HEK293 (cell line): ENCODE data around the gene CLIP4.

ENCODE experiments used
- CTCF ChIA-PET: fragments of 350-600 bp; formaldehyde crosslinking; extraction: SDS; loops from one replicate; lab custom pipeline; 2021; ENCODE audit warnings: antibody characterized with exemption; lab: Yijun Ruan, JAX
- POLR2A ChIA-PET: fragments of 300-600 bp; formaldehyde crosslinking; extraction: SDS; loops from one replicate; lab custom pipeline; 2020; ENCODE audit warnings: antibody characterized with exemption, inconsistent platforms; lab: Yijun Ruan, JAX
- H3K27ac ChIP-seq: fragments of 200-500 bp; sonication (Bioruptor generic); 2 replicates; pipeline ENCODE4 v1.5.1; 2014; ENCODE audit warnings: low read depth, low read length, control low read depth, inconsistent platforms; ENCODE audit errors: extremely low read depth
- H3K36me3 ChIP-seq, 2 experiments: fragments of 200-500 bp in 1 of 2; sonication (Bioruptor generic) in 1 of 2; 1 replicate in 1 of 2; 2 replicates in 1 of 2; pipeline ENCODE4 v1.5.1; 2014 to 2017; ENCODE audit warnings: inconsistent platforms in 2 of 2, low read length in 2 of 2; ENCODE audit not compliant: control insufficient read depth in 2 of 2, insufficient read depth in 1 of 2
- H3K4me1 ChIP-seq: fragments of 200-500 bp; sonication (Bioruptor generic); 2 replicates; pipeline ENCODE4 v1.5.1; 2014; ENCODE audit warnings: mild to moderate bottlenecking, low read length, inconsistent platforms; ENCODE audit not compliant: control insufficient read depth, insufficient read depth
- H3K4me3 ChIP-seq: 2 replicates; pipeline ENCODE4 v1.5.1; 2011; ENCODE audit warnings: low read depth, mild to moderate bottlenecking, control low read depth, low read length, moderate library complexity
- H3K9me3 ChIP-seq: fragments of 200-500 bp; sonication (Bioruptor generic); 2 replicates; pipeline ENCODE4 v1.5.1; 2014; ENCODE audit warnings: low read depth, low read length, inconsistent platforms; ENCODE audit not compliant: control insufficient read depth, insufficient read depth
- GLI2 ChIP-seq: fragments of 450-650 bp; formaldehyde crosslinking; IDR thresholded peaks from 2 replicates; pipeline ENCODE4; 2017; ENCODE audit warnings: missing biosample characterization, missing genetic modification characterization, low read depth, borderline replicate concordance
- KLF10 ChIP-seq: fragments of 450-650 bp; IDR thresholded peaks from 2 replicates; pipeline ENCODE4 v1.5.1; 2018; ENCODE audit warnings: missing biosample characterization, mild to moderate bottlenecking, missing genetic modification characterization
- OVOL3 ChIP-seq: fragments of 450-650 bp; formaldehyde crosslinking; IDR thresholded peaks from 2 replicates; pipeline ENCODE4 v1.5.1; 2016; ENCODE audit warnings: missing biosample characterization, missing genetic modification characterization
- REPIN1 ChIP-seq: fragments of 450-650 bp; formaldehyde crosslinking; IDR thresholded peaks from 2 replicates; pipeline ENCODE4 v1.5.1; 2017; ENCODE audit warnings: missing biosample characterization, missing genetic modification characterization, low read depth
- SALL2 ChIP-seq: fragments of 450-650 bp; formaldehyde crosslinking; IDR thresholded peaks from 2 replicates; pipeline ENCODE4 v1.5.0; 2017; ENCODE audit warnings: missing biosample characterization, mild to moderate bottlenecking, missing genetic modification characterization, borderline replicate concordance
- SP3 ChIP-seq: fragments of 450-650 bp; formaldehyde crosslinking; IDR thresholded peaks from 2 replicates; pipeline ENCODE4 v1.5.1; 2016; ENCODE audit warnings: missing biosample characterization, missing genetic modification characterization
- WT1 ChIP-seq: fragments of 450-650 bp; formaldehyde crosslinking; IDR thresholded peaks from 2 replicates; pipeline ENCODE4 v1.5.1; 2016; ENCODE audit warnings: missing biosample characterization, missing genetic modification characterization
- ZFP3 ChIP-seq: fragments of 450-650 bp; formaldehyde crosslinking; IDR thresholded peaks from 2 replicates; pipeline ENCODE4 v1.5.1; 2016; ENCODE audit warnings: low read depth, missing biosample characterization, missing genetic modification characterization
- ZIC2 ChIP-seq: fragments of 450-650 bp; formaldehyde crosslinking; IDR thresholded peaks from 2 replicates; pipeline ENCODE4 v1.5.1; 2016; ENCODE audit warnings: missing biosample characterization, missing genetic modification characterization
- ZNF10 ChIP-seq: fragments of 450-650 bp; formaldehyde crosslinking; IDR thresholded peaks from 2 replicates; pipeline ENCODE4 v1.5.1; 2017; ENCODE audit warnings: missing biosample characterization, missing genetic modification characterization
- ZNF112 ChIP-seq: fragments of 450-650 bp; formaldehyde crosslinking; IDR thresholded peaks from 2 replicates; pipeline ENCODE4 v1.5.0; 2017; ENCODE audit warnings: missing biosample characterization, missing genetic modification characterization
- ZNF132 ChIP-seq: fragments of 450-650 bp; formaldehyde crosslinking; IDR thresholded peaks from 2 replicates; pipeline ENCODE4 v1.5.1; 2017; ENCODE audit warnings: missing biosample characterization, missing genetic modification characterization, borderline replicate concordance
- ZNF174 ChIP-seq: fragments of 450-650 bp; formaldehyde crosslinking; IDR thresholded peaks from 2 replicates; pipeline ENCODE4 v1.5.0; 2017; ENCODE audit warnings: missing biosample characterization, mild to moderate bottlenecking, missing genetic modification characterization
- ZNF2 ChIP-seq: fragments of 450-650 bp; formaldehyde crosslinking; IDR thresholded peaks from 2 replicates; pipeline ENCODE4 v1.5.1; 2016; ENCODE audit warnings: missing biosample characterization, missing genetic modification characterization
- ZNF221 ChIP-seq: fragments of 450-650 bp; formaldehyde crosslinking; IDR thresholded peaks from 2 replicates; pipeline ENCODE4 v1.5.1; 2017; ENCODE audit warnings: missing biosample characterization, missing genetic modification characterization, borderline replicate concordance
- ZNF362 ChIP-seq: fragments of 450-650 bp; formaldehyde crosslinking; IDR thresholded peaks from 2 replicates; pipeline ENCODE4 v1.5.1; 2016; ENCODE audit warnings: missing biosample characterization, missing genetic modification characterization
- ZNF398 ChIP-seq: fragments of 450-650 bp; formaldehyde crosslinking; IDR thresholded peaks from 2 replicates; pipeline ENCODE4 v1.5.1; 2017; ENCODE audit warnings: missing biosample characterization, missing genetic modification characterization
- ZNF423 ChIP-seq: fragments of 450-650 bp; formaldehyde crosslinking; IDR thresholded peaks from 2 replicates; pipeline ENCODE4 v1.5.1; 2016; ENCODE audit warnings: missing biosample characterization, missing genetic modification characterization
- ZNF426 ChIP-seq: fragments of 450-650 bp; formaldehyde crosslinking; IDR thresholded peaks from 2 replicates; pipeline ENCODE4 v1.5.1; 2017; ENCODE audit warnings: missing biosample characterization, missing genetic modification characterization, mild to moderate bottlenecking, inconsistent platforms, moderate library complexity
- ZNF433 ChIP-seq: fragments of 450-650 bp; formaldehyde crosslinking; IDR thresholded peaks from 2 replicates; pipeline ENCODE4 v1.5.1; 2016; ENCODE audit warnings: missing biosample characterization, missing genetic modification characterization, low read depth
- ZNF48 ChIP-seq: fragments of 450-650 bp; formaldehyde crosslinking; IDR thresholded peaks from 2 replicates; pipeline ENCODE4 v1.5.1; 2016; ENCODE audit warnings: missing biosample characterization, missing genetic modification characterization
- ZNF514 ChIP-seq: fragments of 450-650 bp; formaldehyde crosslinking; IDR thresholded peaks from 2 replicates; pipeline ENCODE4 v1.5.1; 2016; ENCODE audit warnings: missing biosample characterization, missing genetic modification characterization
- ZNF560 ChIP-seq: fragments of 450-650 bp; formaldehyde crosslinking; IDR thresholded peaks from 2 replicates; pipeline ENCODE4 v1.5.1; 2017; ENCODE audit warnings: missing biosample characterization, missing genetic modification characterization, borderline replicate concordance
- ZNF571 ChIP-seq: fragments of 450-650 bp; formaldehyde crosslinking; IDR thresholded peaks from 2 replicates; pipeline ENCODE4 v1.5.0; 2017; ENCODE audit warnings: missing biosample characterization, missing genetic modification characterization
- ZNF626 ChIP-seq: fragments of 450-650 bp; sonication (Bioruptor Pico); formaldehyde crosslinking; IDR thresholded peaks from 2 replicates; pipeline ENCODE4 v1.5.1; 2018; ENCODE audit warnings: missing biosample characterization, missing genetic modification characterization, inconsistent platforms
- ZNF658 ChIP-seq: fragments of 450-650 bp; formaldehyde crosslinking; IDR thresholded peaks from 2 replicates; pipeline ENCODE4; 2016; ENCODE audit warnings: missing biosample characterization, missing genetic modification characterization
- ZNF701 ChIP-seq: fragments of 450-650 bp; formaldehyde crosslinking; IDR thresholded peaks from 2 replicates; pipeline ENCODE4 v1.5.1; 2016; ENCODE audit warnings: missing biosample characterization, missing genetic modification characterization
- ZNF792 ChIP-seq: fragments of 450-650 bp; formaldehyde crosslinking; IDR thresholded peaks from 2 replicates; pipeline ENCODE4 v1.5.1; 2016; ENCODE audit warnings: missing biosample characterization, missing genetic modification characterization
- ZNF837 ChIP-seq: fragments of 450-650 bp; formaldehyde crosslinking; IDR thresholded peaks from 2 replicates; pipeline ENCODE4 v1.5.1; 2016; ENCODE audit warnings: missing biosample characterization, missing genetic modification characterization

CLIP4 gene

GRCh38 chr2:29074411-29074810 lies 40.8 kb upstream of the CLIP4 start, which contains the start of gene PCARE:
TSS of gene PCARE (minus strand) at chr2:29074523. CDS start at chr2:29074261, 262 bp downstream.
- no peak within 1 kb of the TSS for H3K27ac ChIP-seq
- H3K36me3 ChIP-seq = no peaks in the 10 kb centered on the region
- no peaks in the 10 kb centered on the region for H3K4me1 ChIP-seq
- H3K4me3 ChIP-seq = no peak within 1 kb of the TSS
- no peak for TF ChIP-seq ZNF701 (tag by site-specific recombination)
- TF ChIP-seq ZNF48 (tag by site-specific recombination) = no peak
- TF ChIP-seq ZFP3 (tag by site-specific recombination) = no peak
- TF ChIP-seq ZNF658 = no peak
- no peak for TF ChIP-seq GLI2 (tag by site-specific recombination)
- TF ChIP-seq ZNF837 (tag by site-specific recombination) = no peak
- TF ChIP-seq ZNF112 (tag by site-specific recombination) = no peak
- TF ChIP-seq ZNF560 (tag by site-specific recombination) = no peak
- TF ChIP-seq ZNF10 (tag by site-specific recombination) = no peak
- no peak for TF ChIP-seq ZNF132 (tag by site-specific recombination)
- TF ChIP-seq ZNF426 = no peak
- no peak for TF ChIP-seq ZNF174 (tag by site-specific recombination)
- no peak for TF ChIP-seq OVOL3 (tag by site-specific recombination)
- TF ChIP-seq WT1 (tag by site-specific recombination) = no peak
- no peak for TF ChIP-seq ZNF514
- H3K9me3 ChIP-seq = no peaks in the 10 kb centered on the region
- CTCF ChIA-PET = no interaction called here
- POLR2A ChIA-PET = no interaction called here

GRCh38 chr2:29075894-29076705 lies 39.1 kb upstream of the CLIP4 start:
- CTCF ChIA-PET = no interaction called here
- Histone ChIP-seq H3K9me3 (no peaks in the 10 kb centered on the region), H3K4me1 (no peaks in the 10 kb centered on the region)
- no peak for TF ChIP-seq ZNF423 (tag by site-specific recombination)
- no peak for TF ChIP-seq KLF10
- no peak for TF ChIP-seq SALL2 (tag by site-specific recombination)
- TF ChIP-seq ZNF2 (tag by site-specific recombination) = no peak
- TF ChIP-seq, all 188 proteins: peak for 0
- Histone ChIP-seq H3K36me3 (no peaks in the 10 kb centered on the region), H3K4me3 (no peak overlapping the region), H3K27ac (no peak overlapping the region)
- POLR2A ChIA-PET = no interaction called here

GRCh38 chr2:29079887-29080286 lies 35.3 kb upstream of the CLIP4 start:
- CTCF ChIA-PET = no interaction called here
- H3K4me1 ChIP-seq = no peaks in the 10 kb centered on the region
- no peak overlapping the region for H3K4me3 ChIP-seq
- POLR2A ChIA-PET = no interaction called here
- TF ChIP-seq ZIC2 (tag by site-specific recombination) = no peak
- no peak for TF ChIP-seq ZNF792 (tag by site-specific recombination)
- no peak for TF ChIP-seq SP3 (tag by site-specific recombination)
- TF ChIP-seq ZNF362 (tag by site-specific recombination) = no peak
- TF ChIP-seq ZNF398 (tag by site-specific recombination) = no peak
- TF ChIP-seq ZNF174 (tag by site-specific recombination) = no peak
- no peak for TF ChIP-seq ZNF571 (tag by site-specific recombination)
- no peak for TF ChIP-seq ZNF701 (tag by site-specific recombination)
- TF ChIP-seq ZNF221 (tag by site-specific recombination) = no peak
- no peak for TF ChIP-seq ZNF626 (tag by site-specific recombination)
- TF ChIP-seq WT1 (tag by site-specific recombination) = no peak
- TF ChIP-seq ZNF433 = no peak
- no peak for TF ChIP-seq REPIN1 (tag by site-specific recombination)
- H3K9me3 ChIP-seq = no peaks in the 10 kb centered on the region
- no peak overlapping the region for H3K27ac ChIP-seq
- H3K36me3 ChIP-seq = no peaks in the 10 kb centered on the region
